ENCODE results near the gene ANKRA2.
"Not testable (repeated sequence)": the region's sequence is repeated elsewhere in the genome, so short reads cannot be mapped to it uniquely, and the experiment has no call there.

The ANKRA2 gene

DNA sequence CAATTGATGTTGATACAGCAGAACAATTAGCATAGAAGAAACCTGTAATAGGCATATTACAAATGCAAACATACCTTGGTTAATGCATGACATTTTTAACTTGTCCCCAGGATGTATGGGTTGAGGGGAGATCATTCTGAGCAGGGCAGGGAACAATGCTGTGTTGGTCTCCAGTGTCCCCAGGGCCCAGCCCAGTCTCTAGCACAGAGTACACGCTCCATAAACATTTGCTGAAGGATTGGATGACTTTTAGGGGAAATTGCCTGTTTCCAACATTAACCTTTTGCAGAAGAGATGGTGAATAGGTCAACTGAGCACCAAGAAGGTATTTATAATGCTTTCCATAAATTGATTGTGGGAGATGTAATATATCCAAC is 20.0 kb downstream of the ANKRA2 start:
- no peak for DNase-seq

DNA sequence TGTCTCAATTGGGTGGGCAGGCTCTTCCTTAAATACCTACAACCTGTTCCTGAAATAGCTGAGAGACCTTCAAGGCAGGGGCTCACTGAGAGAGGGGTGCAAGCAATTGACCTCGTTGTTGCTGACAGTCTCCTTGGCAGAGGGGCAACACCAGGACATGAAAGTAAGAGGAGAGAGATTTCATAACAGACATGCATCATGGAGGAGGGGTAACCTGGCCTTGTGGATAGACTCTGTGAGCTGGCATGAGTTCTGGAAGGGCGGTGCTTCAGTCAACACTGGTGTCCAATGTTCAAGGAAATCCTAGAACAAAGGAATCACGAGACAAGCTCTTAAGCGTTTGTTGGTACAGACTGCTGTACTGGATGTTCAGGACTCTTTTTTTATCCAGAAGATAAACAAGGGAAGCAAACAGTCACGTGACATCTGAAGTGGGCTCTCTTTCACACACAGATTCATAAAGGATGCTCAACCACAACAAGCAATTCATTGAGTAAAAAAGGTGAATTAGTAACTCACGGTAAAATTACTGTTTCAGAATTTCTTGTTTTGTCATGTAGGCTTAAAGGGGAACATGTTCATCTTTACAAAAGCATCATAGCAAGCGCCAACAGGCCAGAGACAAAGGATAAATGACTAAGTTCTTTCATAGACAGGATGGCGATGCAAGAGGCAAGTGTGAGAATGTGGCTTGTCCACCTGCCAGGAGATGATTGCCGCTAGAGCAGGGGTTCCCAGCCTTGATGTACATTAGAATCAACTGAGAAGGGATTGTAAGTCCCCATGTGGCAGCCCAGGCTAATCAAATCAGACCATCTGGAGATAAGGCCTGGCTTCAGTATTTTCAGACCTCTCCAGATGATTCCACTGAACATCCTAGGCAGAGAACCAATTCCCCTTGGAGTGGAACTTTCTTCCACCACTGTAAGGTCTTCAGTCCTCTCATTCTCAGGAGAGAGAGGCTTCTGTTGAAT is 20.7 kb downstream of the ANKRA2 start:
- DNase-seq, result peak; percentile 30

DNA sequence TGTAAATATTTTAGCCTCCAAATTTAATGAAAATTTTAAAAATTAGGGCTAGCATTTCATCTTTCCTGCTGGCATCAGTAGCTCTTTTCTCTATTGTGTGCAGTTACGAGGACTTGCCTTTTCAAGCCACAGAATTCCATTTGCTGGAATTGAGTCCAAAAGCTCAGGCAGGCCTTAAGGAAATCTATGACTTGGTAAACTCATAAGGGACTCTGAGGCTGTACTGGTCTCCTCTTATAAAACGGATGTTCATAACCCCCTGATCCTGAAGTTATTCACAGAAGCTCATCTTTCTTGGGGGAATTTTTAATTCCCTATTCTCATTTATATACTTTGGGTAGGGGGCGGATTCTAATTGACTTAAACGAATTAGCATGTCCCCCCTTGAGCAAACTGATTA is 23.4 kb downstream of the ANKRA2 start:
- no peak for DNase-seq

DNA sequence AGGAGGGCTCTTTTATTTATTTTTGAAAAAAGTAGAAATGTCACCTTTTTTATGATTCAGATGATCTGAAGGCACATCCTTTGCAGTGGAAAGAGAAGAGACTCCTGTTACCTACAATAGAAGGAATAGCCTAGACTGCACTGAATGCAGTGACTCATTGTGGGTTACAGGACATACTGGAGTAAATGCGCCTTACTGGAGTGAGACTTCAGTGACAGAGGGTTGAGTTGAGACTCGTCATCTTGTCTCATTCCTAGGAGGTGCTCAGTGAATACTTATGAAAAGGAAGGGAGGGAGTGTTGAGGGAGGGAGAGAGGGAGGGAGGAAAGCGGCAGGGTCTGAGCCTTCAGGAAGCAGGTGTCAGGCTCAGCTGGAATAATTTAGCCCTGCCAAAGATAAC is 25.2 kb downstream of the ANKRA2 start:
- no peak for DNase-seq

DNA sequence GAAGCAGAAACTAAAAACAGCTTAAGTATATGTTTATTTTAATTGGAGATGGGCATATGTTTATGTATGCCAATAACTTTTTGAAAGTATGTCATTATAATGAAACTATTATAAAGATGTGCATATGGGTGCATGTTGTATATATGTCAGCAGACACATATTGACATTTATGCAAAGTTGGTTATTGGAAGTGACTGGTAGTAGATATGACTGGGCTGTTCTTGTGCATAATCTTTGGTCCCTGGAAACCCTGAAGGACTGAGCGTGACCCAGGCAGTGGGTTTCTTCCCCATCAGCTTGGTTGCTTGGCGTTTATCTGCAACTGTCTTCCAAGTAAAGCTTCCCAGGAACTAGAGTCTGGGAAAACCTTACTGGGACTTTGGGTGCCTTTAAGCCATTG is 25.7 kb downstream of the ANKRA2 start:
- DNase-seq, result no peak

DNA sequence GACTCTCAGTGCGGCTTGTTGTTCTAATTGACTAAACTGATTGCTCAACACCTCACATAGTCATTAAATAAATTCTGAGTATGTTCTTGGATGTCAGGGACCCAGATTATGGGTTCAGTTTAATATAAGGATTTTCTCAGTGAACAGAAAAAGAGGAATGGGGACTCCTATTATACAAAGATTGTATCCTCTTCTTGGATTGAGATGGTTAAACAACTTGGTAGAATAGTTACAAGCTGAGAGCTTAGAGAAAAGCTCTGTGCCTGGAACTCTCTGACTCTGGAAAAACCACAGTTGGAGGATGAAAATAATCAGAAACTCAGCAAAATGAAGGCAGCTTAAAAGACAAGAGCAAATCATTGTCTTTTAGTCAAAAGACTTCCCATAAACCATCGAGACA is 30.5 kb downstream of the ANKRA2 start:
- DNase-seq, result no peak

DNA sequence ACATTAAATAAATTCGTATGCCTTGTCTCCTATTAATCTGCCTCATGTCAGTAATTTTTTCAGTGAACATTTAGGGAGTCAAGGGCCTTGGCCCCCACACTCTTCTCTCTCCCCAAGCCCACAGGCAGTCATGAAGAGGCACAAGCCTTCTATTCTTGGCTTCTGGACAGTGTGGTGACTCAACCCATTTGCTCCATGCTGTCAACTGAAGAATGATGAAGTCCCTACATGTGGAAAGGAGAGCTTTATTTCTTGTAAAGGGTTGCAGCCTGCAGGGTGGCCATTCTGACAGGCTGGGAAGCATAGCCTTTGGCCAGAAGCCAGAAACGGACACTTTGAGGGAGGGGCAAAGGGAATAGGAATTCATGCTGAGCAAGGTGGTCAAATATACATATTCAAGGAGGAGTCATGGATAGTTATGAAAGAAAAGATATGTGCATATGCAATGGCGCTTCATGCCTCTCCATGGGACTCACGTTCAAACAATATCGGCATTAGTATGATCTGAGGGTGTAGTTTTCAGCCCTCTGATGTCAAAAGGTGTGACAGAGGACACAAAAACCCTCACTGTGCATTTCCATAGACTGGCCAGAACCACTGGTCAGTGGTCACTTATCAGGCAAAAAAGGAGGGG is 31.3 kb downstream of the ANKRA2 start:
- DNase-seq, result no peak

DNA sequence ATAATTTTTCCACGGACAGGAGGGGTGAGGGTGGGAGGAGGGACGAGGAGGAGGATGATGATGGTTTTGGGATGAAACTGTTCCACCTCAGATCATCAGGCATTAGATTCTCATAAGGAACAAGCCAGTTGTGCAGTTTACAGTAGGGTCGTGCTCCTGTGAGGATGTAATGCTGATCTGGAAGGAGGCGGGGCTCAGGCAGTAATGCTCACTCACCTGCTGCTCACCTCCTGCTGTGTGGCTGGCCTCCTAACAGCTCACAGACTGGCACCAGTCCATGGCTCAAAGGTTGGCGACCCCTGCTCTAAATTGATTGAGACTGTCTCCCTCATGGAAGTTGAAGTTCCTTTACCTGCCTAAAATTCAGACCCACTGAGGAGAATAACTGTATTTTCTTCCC is 33.2 kb downstream of the ANKRA2 start:
- no peak for DNase-seq

DNA sequence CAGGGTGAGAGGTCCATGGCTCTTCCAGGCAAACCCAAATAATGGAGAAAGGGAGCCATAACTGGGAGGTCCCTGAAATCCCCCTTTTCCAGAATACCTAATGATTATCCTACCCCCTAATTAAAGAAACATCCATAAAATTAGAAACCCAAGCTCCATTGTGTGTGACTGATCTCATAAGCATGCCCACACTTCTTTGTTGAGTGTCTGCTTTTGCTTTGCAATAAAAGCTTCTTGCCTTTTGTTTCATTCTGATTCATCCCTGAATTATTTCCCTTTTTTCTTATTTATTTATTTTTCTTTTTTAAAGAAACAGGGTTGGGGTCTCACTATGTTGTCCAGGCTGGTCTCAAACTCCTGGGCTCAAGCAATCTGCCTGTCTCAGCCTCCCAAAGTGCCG is 34.1 kb downstream of the ANKRA2 start:
- no peak for DNase-seq

DNA sequence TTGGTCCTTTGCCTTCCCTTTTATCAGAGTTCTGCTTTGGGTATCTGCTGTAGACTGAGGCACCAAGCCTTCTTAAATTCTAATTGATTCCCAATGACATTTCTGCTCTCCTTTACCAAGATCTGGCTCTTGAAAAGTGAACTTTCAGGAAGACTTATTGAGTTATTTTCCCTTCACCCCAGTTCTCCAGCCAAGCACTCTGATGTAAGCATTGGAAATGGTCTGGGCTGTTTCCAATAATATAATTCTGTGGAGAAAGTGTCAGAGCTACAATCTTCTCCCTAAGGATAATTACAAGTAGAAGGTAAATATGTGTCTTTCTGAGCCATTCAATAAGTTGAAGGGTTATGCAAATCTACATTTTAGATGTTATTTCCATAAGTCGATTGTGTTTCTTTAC is 36.4 kb downstream of the ANKRA2 start:
- DNase-seq, result no peak

DNA sequence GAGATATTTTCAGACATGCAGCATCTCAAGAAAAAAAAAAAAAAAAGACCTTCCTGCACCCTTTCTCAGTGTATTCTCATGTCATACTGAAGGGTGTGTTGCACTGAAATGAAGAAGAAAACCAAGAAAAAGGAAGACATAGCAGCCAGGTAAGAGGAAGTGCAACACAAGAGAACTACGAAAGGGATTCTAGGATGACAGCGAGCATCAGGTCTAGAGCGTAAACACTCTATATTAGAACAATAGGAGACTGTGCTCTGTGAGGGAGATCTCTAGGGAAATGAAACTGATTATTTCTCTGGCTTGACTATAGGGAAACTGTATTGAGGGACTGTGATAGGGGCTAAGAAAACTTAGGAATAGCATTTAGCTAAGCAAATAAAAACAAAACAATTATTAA is 37.2 kb downstream of the ANKRA2 start:
- no peak for DNase-seq

DNA sequence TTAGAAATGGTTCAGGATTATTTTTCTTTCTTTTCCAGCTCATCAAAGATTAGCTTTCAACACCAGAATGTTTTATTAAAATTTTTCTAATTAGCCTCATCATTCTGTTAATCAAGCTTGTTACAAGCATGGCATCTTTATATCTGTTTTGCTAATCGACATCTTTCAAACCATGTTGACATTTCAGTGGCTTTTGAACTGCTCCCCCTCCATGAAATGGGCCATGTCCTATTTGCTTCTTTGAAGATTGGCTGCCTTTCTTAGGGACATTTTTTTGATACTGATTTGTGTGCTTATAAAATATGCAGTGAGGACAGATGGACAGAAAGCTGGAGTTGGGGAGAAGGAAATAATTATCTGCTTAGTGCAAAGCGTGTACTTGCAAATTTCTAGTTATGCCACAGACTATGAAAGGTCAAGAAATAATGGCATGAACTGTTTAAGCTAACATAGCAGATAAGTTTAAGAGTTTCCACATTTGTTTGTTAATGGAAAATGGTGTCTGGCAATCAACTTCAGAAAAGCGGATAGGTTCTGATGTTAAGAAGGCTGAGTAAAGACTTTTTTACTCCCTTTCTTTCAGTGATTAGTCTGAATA is 39.7 kb downstream of the ANKRA2 start:
- DNase-seq, result no peak

DNA sequence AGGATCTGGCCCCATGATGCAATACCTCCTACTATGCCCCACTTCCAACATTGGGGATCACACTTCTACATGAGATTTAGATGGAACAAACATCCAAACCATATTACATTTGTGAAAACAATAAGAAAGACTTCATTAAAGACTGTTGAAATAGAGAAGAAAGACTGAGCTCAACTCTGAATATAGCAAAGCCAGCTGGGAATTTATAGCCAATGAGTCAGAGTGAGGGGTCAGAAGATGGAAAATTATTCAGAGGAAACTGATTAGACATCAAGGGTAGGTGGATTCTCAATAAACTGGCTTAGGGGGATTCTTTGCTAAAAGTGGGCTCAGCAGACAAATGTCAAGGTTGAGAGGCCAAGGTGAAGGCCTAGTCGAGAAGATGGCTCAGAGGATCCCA is 41.6 kb downstream of the ANKRA2 start:
- no peak for DNase-seq

DNA sequence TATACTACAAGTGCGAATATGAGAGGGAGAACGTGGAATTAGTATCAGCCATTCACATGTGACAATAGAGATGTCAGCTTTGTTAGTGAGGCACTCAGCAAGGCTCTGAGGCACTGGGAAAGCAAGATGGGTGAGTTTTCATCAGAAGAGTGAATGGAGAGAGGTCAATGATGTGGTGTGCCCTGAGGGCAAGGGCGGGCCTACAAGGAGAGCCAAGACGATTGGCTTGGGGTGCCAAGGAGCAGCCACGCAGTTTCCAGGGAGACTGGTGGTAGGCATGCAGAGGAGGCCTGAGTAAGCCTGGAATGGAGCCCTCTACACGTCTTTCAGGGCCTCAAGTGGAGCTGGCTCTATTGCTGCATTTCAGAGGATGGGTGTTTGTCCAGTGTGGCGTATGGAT is 42.5 kb downstream of the ANKRA2 start:
- DNase-seq, result no peak

DNA sequence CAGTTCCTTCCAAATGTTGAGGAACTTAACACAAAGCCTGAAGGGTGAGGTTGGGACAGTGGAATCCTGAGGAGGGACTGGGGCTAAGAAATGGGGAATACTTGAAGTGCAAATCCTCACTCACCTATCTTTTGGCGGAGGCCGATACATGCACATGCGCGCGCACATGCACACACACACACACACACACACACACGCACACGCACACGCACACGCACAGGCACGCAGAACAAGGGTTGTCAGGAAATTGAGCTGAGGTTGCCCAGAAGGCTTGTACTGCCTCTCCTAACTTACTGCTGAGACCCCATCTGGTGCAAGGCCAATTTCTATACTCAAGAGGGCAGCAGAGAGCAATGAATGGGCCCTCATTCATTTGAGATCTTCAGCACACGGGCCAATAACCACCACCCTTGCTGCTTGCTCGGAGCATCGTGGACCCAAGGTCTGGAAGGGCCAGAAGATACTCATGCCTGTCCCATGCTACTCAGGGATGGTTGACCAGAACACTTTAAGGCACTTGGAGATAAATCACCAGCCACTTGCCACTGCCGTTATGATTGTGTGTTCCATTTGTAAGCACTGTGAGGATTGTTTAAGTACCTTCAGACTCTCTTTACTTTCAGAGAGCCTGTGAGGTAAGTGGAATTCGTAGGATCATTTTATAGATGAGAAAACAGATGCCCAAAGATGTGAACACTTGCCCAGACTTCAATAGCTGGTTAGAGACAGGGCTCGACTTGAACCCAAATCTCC is 45.7 kb downstream of the ANKRA2 start:
- peak; percentile 59 for DNase-seq

DNA sequence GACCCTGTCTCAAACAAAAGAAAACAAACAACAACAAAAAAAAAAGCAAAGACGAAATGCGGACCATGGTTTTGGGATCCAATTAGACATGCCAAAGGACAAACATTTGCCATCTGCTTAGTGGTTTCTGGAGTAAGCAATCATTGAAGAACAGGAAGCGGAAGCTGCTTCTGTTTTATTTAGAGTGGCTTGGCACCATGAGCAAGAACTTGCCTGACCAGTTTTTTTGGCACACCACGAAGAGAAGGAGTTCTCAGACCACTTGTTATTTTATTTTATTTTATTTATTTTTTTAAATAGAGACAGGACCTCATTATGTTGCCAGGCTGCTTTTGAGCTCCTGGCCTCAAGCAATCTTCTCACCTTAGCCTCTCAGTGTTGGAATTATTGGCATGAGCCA is 50.2 kb downstream of the ANKRA2 start:
- peak; percentile 2 for DNase-seq

DNA sequence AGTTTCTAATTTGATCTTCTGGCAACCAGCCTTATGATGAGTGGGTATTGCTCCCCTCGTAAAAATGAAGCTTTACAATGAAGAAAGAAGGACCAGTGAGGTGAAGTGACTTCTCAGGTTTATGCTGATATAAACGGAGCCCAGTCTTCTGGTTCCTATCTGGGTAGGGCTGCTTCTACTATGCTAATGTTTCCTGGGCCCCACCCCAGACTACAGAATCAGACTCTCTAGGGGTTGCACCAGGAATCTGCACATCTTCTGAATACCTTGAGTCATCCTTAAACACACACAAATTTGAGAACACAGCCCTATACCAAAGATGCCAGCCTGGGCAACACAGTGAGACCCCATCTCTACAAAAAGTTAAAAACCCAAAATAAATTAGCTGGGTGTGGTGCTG is 51.0 kb downstream of the ANKRA2 start:
- no peak for DNase-seq

DNA sequence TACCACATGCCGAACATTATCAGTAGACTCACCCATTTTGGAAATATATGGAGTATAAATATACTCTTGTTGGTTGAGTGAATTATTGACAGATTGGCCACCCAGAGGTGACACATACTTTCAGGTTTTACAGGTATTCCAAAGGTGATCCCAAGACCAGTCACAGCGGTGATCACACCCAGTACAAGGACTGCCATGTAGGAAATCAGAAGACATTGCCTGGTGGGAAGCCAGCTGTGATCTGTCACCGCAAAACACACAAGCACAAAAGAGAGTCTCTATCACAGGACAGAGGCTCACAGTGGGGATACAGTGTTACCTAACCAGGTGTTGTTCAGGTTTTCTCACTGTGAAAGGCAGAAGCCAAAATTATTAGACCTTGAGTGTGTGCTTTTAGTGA is 51.4 kb downstream of the ANKRA2 start:
- no peak for DNase-seq

DNA sequence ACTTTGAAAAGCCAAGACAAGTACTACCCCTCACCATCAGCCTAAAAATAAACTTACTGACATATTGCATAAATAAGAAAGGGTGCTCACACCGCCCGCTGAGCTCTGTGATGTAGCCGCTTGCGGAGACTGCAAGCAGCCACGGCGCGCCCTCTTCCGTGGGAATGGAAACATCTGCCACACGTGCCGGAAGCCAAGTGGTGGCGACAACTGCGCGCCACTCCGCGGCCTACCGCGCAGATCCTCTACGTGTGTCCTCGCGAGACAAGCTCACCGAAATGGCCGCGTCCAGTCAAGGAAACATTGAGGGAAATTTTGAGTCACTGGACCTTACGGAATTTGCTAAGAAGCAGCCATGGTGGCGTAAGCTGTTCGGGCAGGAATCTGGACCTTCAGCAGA is 56.9 kb downstream of the ANKRA2 start:
- DNase-seq, result not testable (repeated sequence)

DNA sequence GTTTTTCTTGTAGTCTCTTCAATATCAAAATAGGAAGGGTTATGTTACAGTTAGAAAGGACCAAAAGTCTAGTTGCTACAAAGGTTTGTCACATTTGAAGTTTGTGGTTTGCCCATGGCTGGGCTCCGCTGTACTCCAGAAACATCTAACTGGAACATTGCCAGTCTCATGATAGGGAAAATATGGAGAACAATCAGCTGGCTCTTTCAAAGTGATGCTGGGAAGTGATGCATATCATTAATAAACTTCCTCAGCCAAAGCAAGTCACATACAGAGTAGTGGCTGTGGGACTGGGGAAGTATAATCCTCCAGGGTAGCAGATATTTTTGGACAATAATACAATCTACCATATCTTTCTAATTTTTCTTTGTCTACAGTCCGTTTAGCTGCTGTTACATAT is 58.4 kb downstream of the ANKRA2 start:
- no peak for DNase-seq

DNA sequence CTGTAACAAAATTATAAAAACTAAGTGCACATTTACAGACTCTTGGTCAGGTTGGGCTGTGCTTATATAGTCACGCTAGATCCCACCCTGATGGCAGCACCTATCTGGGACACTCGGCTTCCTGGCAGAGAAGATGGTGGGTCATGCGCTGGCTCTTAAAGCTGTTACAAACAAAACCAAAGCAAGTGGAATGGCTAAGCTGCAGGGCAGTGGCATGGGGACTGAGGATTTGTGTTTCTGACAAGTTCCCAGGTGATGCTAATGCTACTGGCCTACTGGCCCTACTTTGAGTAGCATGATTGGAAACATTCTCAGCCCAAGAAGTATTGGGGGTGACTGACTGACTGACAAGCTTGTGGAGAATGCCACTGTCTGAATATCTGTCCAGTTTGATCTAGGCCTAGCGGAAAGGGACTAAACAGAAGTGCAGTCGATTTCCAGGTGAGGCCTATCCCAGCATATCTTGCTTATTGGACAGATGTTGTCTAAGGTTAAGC is 58.9 kb downstream of the ANKRA2 start:
- DNase-seq, result no peak

Data from NCI-H2171 treated with DMSO at 0.1 percent for 48 hours (cell line).